ENCODE measurements around the gene ROMO1.

ROMO1 gene

DNA sequence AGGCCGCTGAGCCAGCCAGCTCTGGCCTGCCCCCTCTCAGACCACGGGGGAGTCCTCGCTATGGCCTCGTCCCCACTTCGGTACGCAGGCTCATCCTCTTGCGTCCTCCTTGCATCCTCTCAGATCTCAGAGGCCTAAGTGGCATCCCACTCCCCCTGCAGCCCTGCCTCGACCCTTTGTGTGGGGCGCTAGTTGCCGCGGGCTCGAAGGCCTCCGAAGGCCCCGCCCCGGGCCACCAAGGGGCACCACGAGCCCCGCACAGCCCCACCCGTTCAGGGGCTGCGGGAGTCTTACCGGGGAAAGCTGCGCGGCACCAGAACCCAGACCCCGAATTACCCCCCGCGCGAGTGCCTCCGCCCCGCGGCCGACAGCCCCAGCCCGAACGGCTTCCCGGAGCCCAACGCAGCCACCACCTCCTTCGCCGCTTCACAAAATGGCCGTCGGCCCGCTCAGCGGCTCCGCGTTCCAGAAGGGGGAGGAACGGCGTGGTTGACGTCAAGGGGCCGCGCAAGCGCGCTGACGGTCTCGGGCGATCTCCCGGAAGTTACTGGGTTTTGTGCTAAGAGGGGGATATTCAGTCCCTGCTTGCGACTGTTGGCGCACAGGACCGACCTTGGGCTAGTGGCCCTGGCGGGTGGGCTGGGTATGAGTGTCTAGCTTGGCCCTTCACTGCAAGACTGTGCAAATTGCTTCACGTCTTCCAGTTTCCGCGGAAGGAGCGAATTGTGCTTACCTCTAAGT is 34.6 kb upstream of the ROMO1 start, which contains the start of the genes CPNE1 and RBM12 (continued):
- TF ChIP-seq MZF1 (tag by site-specific recombination; IDR thresholded peaks at IDR 0.05; ENCODE audit: borderline replicate concordance) (peak; percentile 9; the same call in 1 of the 2 replicates), REST (tag by site-specific recombination; IDR thresholded peaks at IDR 0.05) (no peak), SP3 (tag by site-specific recombination; IDR thresholded peaks at IDR 0.05) (peak; percentile 64), ZNF501 (tag by site-specific recombination; IDR thresholded peaks at IDR 0.05) (peak; percentile 73; the same call in 1 of the 2 replicates), ZNF514 (tag by site-specific recombination; IDR thresholded peaks at IDR 0.05) (no peak), ZBTB1 (tag by site-specific recombination; IDR thresholded peaks at IDR 0.05) (peak; percentile 63), ZBTB8A (tag by site-specific recombination; IDR thresholded peaks at IDR 0.05) (peak; percentile 79), ZNF391 (tag by site-specific recombination; IDR thresholded peaks at IDR 0.05; ENCODE audit: borderline replicate concordance, low read depth) (peak; percentile 91; the same call in 1 of the 2 replicates), ZBTB17 (tag by site-specific recombination; IDR thresholded peaks at IDR 0.05) (peak; percentile 80), ZNF585B (tag by site-specific recombination; IDR thresholded peaks at IDR 0.05) (no peak), ZNF341 (tag by site-specific recombination; IDR thresholded peaks at IDR 0.05; ENCODE audit: low read depth) (peak; percentile 46), ZNF530 (tag by site-specific recombination; IDR thresholded peaks at IDR 0.05; ENCODE audit: low read depth) (no peak), ZEB2 (tag by site-specific recombination; IDR thresholded peaks at IDR 0.05) (peak; percentile 55; the same call in 1 of the 2 replicates), GLIS2 (tag by site-specific recombination; IDR thresholded peaks at IDR 0.05) (peak; percentile 92), ZNF146 (tag by site-specific recombination; IDR thresholded peaks at IDR 0.05) (peak; percentile 12; the same call in 1 of the 2 replicates), ZNF24 (tag by site-specific recombination; IDR thresholded peaks at IDR 0.05) (peak; percentile 69), ZNF449 (tag by site-specific recombination; IDR thresholded peaks at IDR 0.05) (peak; percentile 82), YY1 (tag by site-specific recombination; IDR thresholded peaks at IDR 0.05) (peak; percentile 92), ZIC2 (tag by site-specific recombination; IDR thresholded peaks at IDR 0.05) (peak; percentile 10; the same call in 1 of the 2 replicates), WT1 (tag by site-specific recombination; IDR thresholded peaks at IDR 0.05) (peak; percentile 47; the same call in 1 of the 2 replicates), ZNF302 (tag by site-specific recombination; IDR thresholded peaks at IDR 0.05; ENCODE audit: low read depth) (no peak), ZNF239 (tag by site-specific recombination; IDR thresholded peaks at IDR 0.05) (no peak), YY2 (tag by site-specific recombination; IDR thresholded peaks at IDR 0.05) (peak; percentile 75), SCRT2 (tag by site-specific recombination; IDR thresholded peaks at IDR 0.05) (no peak), ZNF248 (tag by site-specific recombination; IDR thresholded peaks at IDR 0.05) (no peak), SP2 (tag by site-specific recombination; IDR thresholded peaks at IDR 0.05) (peak; percentile 66), ZNF2 (tag by site-specific recombination; IDR thresholded peaks at IDR 0.05) (peak; percentile 61; the same call in 1 of the 2 replicates), ZFP69B (tag by site-specific recombination; IDR thresholded peaks at IDR 0.05) (0 out of 2 replicates have a peak, but pooled peaks have one; percentile 40), ZNF777 (tag by site-specific recombination; IDR thresholded peaks at IDR 0.05; ENCODE audit: borderline replicate concordance) (no peak), ZNF19 (tag by site-specific recombination; IDR thresholded peaks at IDR 0.05; ENCODE audit: low read depth) (no peak), ZSCAN30 (tag by site-specific recombination; IDR thresholded peaks at IDR 0.05) (peak; percentile 37; the same call in 1 of the 2 replicates), SP7 (tag by site-specific recombination; IDR thresholded peaks at IDR 0.05) (peak; percentile 76)
- TF ChIP-seq, protein P1, sequence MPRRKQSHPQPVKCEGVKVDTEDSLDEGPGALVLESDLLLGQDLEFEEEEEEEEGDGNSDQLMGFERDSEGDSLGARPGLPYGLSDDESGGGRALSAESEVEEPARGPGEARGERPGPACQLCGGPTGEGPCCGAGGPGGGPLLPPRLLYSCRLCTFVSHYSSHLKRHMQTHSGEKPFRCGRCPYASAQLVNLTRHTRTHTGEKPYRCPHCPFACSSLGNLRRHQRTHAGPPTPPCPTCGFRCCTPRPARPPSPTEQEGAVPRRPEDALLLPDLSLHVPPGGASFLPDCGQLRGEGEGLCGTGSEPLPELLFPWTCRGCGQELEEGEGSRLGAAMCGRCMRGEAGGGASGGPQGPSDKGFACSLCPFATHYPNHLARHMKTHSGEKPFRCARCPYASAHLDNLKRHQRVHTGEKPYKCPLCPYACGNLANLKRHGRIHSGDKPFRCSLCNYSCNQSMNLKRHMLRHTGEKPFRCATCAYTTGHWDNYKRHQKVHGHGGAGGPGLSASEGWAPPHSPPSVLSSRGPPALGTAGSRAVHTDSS (tag by site-specific recombination; IDR thresholded peaks at IDR 0.05) = no peak
- TF ChIP-seq, protein P2, sequence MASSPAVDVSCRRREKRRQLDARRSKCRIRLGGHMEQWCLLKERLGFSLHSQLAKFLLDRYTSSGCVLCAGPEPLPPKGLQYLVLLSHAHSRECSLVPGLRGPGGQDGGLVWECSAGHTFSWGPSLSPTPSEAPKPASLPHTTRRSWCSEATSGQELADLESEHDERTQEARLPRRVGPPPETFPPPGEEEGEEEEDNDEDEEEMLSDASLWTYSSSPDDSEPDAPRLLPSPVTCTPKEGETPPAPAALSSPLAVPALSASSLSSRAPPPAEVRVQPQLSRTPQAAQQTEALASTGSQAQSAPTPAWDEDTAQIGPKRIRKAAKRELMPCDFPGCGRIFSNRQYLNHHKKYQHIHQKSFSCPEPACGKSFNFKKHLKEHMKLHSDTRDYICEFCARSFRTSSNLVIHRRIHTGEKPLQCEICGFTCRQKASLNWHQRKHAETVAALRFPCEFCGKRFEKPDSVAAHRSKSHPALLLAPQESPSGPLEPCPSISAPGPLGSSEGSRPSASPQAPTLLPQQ (tag by site-specific recombination; IDR thresholded peaks at IDR 0.05) = peak; percentile 77; the same call in 1 of the 2 replicates
